HT-29 (cell line): Measurements from ENCODE around the gene UPK1B. TPM values are rescaled to one million over a fixed set of nuclear protein-coding genes. Genes with fewer than 3 reads are reported as not detected.

ENCODE experiments used
- total RNA-seq: library from RNA; depleted of rRNA; stranded (reverse); fragments of >200 nt; shearing (Covaris generic); gene quantifications from 2 replicates; pipeline ENCODE4 v1.2.3, GENCODE V29; 2014; rRNA removed

The UPK1B gene
- total RNA-seq, 1 experiment from 2014 or later: not detected

Other genes with a start within 250 kb of the UPK1B start
- not detected in 2 replicates for gene IGSF11, start 138.8 kb upstream of the UPK1B start, total RNA-seq
- gene TEX55, start 27.4 kb upstream of the UPK1B start, total RNA-seq: not detected in 2 replicates
- 8.1 and 8.5 TPM in 2 replicates for gene B4GALT4, start 67.3 kb downstream of the UPK1B start, total RNA-seq
- gene ARHGAP31, start 120.8 kb downstream of the UPK1B start, total RNA-seq: 0.03 TPM in 2 replicates